HepG2 (cell line): Measurements from ENCODE around the gene SRXN1. TPM values are rescaled to one million over a fixed set of nuclear protein-coding genes. Genes with fewer than 3 reads are reported as not detected.

Experiments
- AHR ChIP-seq: IDR thresholded peaks from 2 replicates; pipeline ENCODE4 v1.6.1; 2018; ENCODE audit warnings: missing genetic modification reagents, missing compliant biosample characterization
- BATF2 ChIP-seq: sonication (generic); formaldehyde crosslinking; IDR thresholded peaks from 2 replicates; pipeline ENCODE4 v1.8.0; 2022; ENCODE audit warnings: mild to moderate bottlenecking, missing genetic modification reagents, moderate library complexity
- BRD4 ChIP-seq: sonication (generic); formaldehyde crosslinking; IDR thresholded peaks from 2 replicates; pipeline ENCODE4 v1.4.0; 2020; ENCODE audit warnings: missing genetic modification reagents
- DMAP1 ChIP-seq: IDR thresholded peaks from 2 replicates; pipeline ENCODE4 v1.6.1; 2016
- FOXK1 ChIP-seq: sonication (generic); formaldehyde crosslinking; IDR thresholded peaks from 2 replicates; pipeline ENCODE4 v1.4.0; 2020; ENCODE audit warnings: low read depth, missing genetic modification reagents, borderline replicate concordance
- GPBP1L1 ChIP-seq: sonication (generic); formaldehyde crosslinking; IDR thresholded peaks from 2 replicates; pipeline ENCODE4 v1.5.0; 2020; ENCODE audit warnings: mild to moderate bottlenecking, missing genetic modification reagents
- KLF11 ChIP-seq: IDR thresholded peaks from 2 replicates; pipeline ENCODE4 v1.6.1; 2016; ENCODE audit warnings: missing compliant biosample characterization
- KMT2B ChIP-seq: IDR thresholded peaks from 2 replicates; pipeline ENCODE4 v1.6.1; 2016; ENCODE audit warnings: missing genetic modification reagents, missing compliant biosample characterization
- MEIS2 ChIP-seq: sonication (generic); formaldehyde crosslinking; IDR thresholded peaks from 2 replicates; pipeline ENCODE4 v1.9.0; 2021; ENCODE audit warnings: mild to moderate bottlenecking, missing genetic modification reagents
- NR2F1 ChIP-seq, 2 experiments: fragments of 450-650 bp in 1 of 2; formaldehyde crosslinking in 1 of 2; IDR thresholded peaks; 2 replicates each; pipeline versions ENCODE4 v1.5.0 to v1.6.1; 2016 to 2020; ENCODE audit warnings: mild to moderate bottlenecking in 1 of 2, missing compliant biosample characterization in 1 of 2, missing genetic modification reagents in 1 of 2, moderate library complexity in 1 of 2
- ONECUT2 ChIP-seq: sonication (generic); formaldehyde crosslinking; IDR thresholded peaks from 2 replicates; pipeline ENCODE4 v1.4.0; 2020; ENCODE audit warnings: missing genetic modification reagents
- RELA ChIP-seq: sonication (generic); formaldehyde crosslinking; IDR thresholded peaks from 2 replicates; pipeline ENCODE4 v1.4.0; 2020; ENCODE audit warnings: missing genetic modification reagents
- SMC3 ChIP-seq: IDR thresholded peaks from 2 replicates; pipeline ENCODE4 v1.6.1; 2011; ENCODE audit warnings: low read length, improper control_type of control experiment
- SP5 ChIP-seq: IDR thresholded peaks from 2 replicates; pipeline ENCODE4 v1.6.1; 2016; ENCODE audit warnings: low read depth, borderline replicate concordance
- TEAD3 ChIP-seq: optimal IDR thresholded peaks from 2 replicates; pipeline ENCODE3; 2016; ENCODE audit warnings: borderline replicate concordance
- ZBTB10 ChIP-seq: sonication (generic); formaldehyde crosslinking; IDR thresholded peaks from 2 replicates; pipeline ENCODE4 v1.4.0; 2020; ENCODE audit warnings: missing genetic modification reagents, borderline replicate concordance
- ZFP1 ChIP-seq: IDR thresholded peaks from 2 replicates; pipeline ENCODE4 v1.6.1; 2016
- ZFP36L1 ChIP-seq: sonication (generic); formaldehyde crosslinking; IDR thresholded peaks from 2 replicates; pipeline ENCODE4 v1.8.0; 2022; ENCODE audit warnings: mild to moderate bottlenecking, missing genetic modification reagents, moderate library complexity
- ZFP62 ChIP-seq: sonication (generic); formaldehyde crosslinking; IDR thresholded peaks from 2 replicates; pipeline ENCODE4 v1.4.0; 2020; ENCODE audit warnings: missing genetic modification reagents
- ZNF230 ChIP-seq: sonication (generic); formaldehyde crosslinking; IDR thresholded peaks from 2 replicates; pipeline ENCODE4 v1.4.0; 2020; ENCODE audit warnings: mild to moderate bottlenecking, missing genetic modification reagents
- ZNF276 ChIP-seq: sonication (generic); formaldehyde crosslinking; IDR thresholded peaks from 2 replicates; pipeline ENCODE4 v1.4.0; 2020; ENCODE audit warnings: mild to moderate bottlenecking, low read depth, missing genetic modification reagents
- ZNF574 ChIP-seq: sonication (generic); formaldehyde crosslinking; IDR thresholded peaks from 2 replicates; pipeline ENCODE4 v1.4.0; 2020; ENCODE audit warnings: missing genetic modification reagents
- polyA plus RNA-seq, 8 experiments: library from polyadenylated mRNA; depleted of rRNA in 3 of 8; stranded (reverse) in 7 of 8; unstranded in 1 of 8; fragments of >200 nt; fragmentation: Illumina TruSeq in 4 of 8; extraction: Trizol in 4 of 8; gene quantifications; 2 replicates each; pipeline versions ENCODE4 v1.2.1 to v1.2.3, GENCODE V29; 2011 to 2016; ENCODE audit warnings: low read depth in 4 of 8, missing spikeins in 1 of 8, mixed read lengths in 1 of 8; ENCODE audit not compliant: insufficient read depth in 1 of 8
- total RNA-seq, 5 experiments: library from RNA; depleted of rRNA; stranded (reverse); fragments of >200 nt; fragmentation: Illumina TruSeq; extraction: Trizol; gene quantifications; 2 replicates each; pipeline ENCODE4 v1.2.3, GENCODE V29; 2016; ENCODE audit warnings: low read depth in 1 of 5

Gene SRXN1
- total and polyA plus RNA-seq, 2 of the 13 experiments (the other 11 are each of a cell fraction or from before 2014, with no cell fraction given) = 29.9 to 87.7 TPM

GRCh38 chr20:642398-643174, 10.4 kb downstream of the SRXN1 start (continued):
- TF ChIP-seq ONECUT2 (CRISPR knock-in tag) (no peak), AHR (no peak), KMT2B (CRISPR knock-in tag) (no peak), ZNF574 (peak; percentile 79), GPBP1L1 (CRISPR knock-in tag) (no peak), ZFP36L1 (CRISPR knock-in tag) (no peak), SP5 (peak; percentile 80; the same call in 1 of the 2 replicates), RELA (no peak), FOXK1 (CRISPR knock-in tag) (no peak), DMAP1 (CRISPR knock-in tag) (no peak), NR2F1 (CRISPR knock-in tag; IDR thresholded peaks at IDR 0.05) (peak; percentile 45 to 70; a peak in 3 of 4 replicates), MEIS2 (peak; percentile 86; the same call in 1 of the 2 replicates), ZFP62 (no peak), BRD4 (CRISPR knock-in tag) (peak; percentile 63; the same call in 1 of the 2 replicates), ZNF276 (CRISPR knock-in tag) (no peak), ZBTB10 (CRISPR knock-in tag) (peak; percentile 91; the same call in 1 of the 2 replicates), SMC3 (no peak), BATF2 (CRISPR knock-in tag) (no peak), ZNF230 (CRISPR knock-in tag) (no peak; the same call in 1 of the 2 replicates), ZFP1 (CRISPR knock-in tag) (no peak), TEAD3 (peak; percentile 27), KLF11 (no peak)
